ENCODE data around the gene RTF2.

RTF2 gene

GRCh38 chr20:56438284-56438683 lies 30.1 kb upstream of the RTF2 start:
- no peak for DNase-seq (ENCODE audit: low read depth in 1 of 2, low spot score in 1 of 2)

- no peak for DNase-seq (ENCODE audit: low read depth in 1 of 2, low spot score in 1 of 2)
These were observed 28.6 kb upstream of the RTF2 start for GRCh38 chr20:56439771-56440291.

GRCh38 chr20:56440346-56441007 lies 27.9 kb upstream of the RTF2 start:
- peak in 1 of 2 donors; percentile 23 for DNase-seq (ENCODE audit: low read depth in 1 of 2, low spot score in 1 of 2)

GRCh38 chr20:56442389-56443365 lies 25.8 kb upstream of the RTF2 start:
- no peak for DNase-seq (ENCODE audit: low read depth in 1 of 2, low spot score in 1 of 2)

- DNase-seq (ENCODE audit: low read depth in 1 of 2, low spot score in 1 of 2) = no peak
These were observed 24.5 kb upstream of the RTF2 start for GRCh38 chr20:56443654-56444540.

- DNase-seq (ENCODE audit: low read depth in 1 of 2, low spot score in 1 of 2) = no peak
These were observed 23.3 kb upstream of the RTF2 start for GRCh38 chr20:56445130-56445529.

GRCh38 chr20:56445540-56445939 lies 22.9 kb upstream of the RTF2 start:
- no peak for DNase-seq (ENCODE audit: low read depth in 1 of 2, low spot score in 1 of 2)

- DNase-seq (ENCODE audit: low read depth in 1 of 2, low spot score in 1 of 2) = no peak
These were observed 21.2 kb upstream of the RTF2 start for GRCh38 chr20:56447227-56447626.

GRCh38 chr20:56449459-56449858 lies 19.0 kb upstream of the RTF2 start:
- no peak for DNase-seq (ENCODE audit: low read depth in 1 of 2, low spot score in 1 of 2)

- no peak for DNase-seq (ENCODE audit: low read depth in 1 of 2, low spot score in 1 of 2)
These were observed 17.2 kb upstream of the RTF2 start for GRCh38 chr20:56451056-56451765.

- no peak for DNase-seq (ENCODE audit: low read depth in 1 of 2, low spot score in 1 of 2)
These were observed 15.1 kb upstream of the RTF2 start for GRCh38 chr20:56453352-56453751.

- no peak for DNase-seq (ENCODE audit: low read depth in 1 of 2, low spot score in 1 of 2)
These were observed 13.7 kb upstream of the RTF2 start for GRCh38 chr20:56454754-56455153.

- DNase-seq (ENCODE audit: low read depth in 1 of 2, low spot score in 1 of 2) = no peak
These were observed 10.1 kb upstream of the RTF2 start for GRCh38 chr20:56458206-56458821.

GRCh38 chr20:56460459-56460858 lies 8.0 kb upstream of the RTF2 start:
- no peak for DNase-seq (ENCODE audit: low read depth in 1 of 2, low spot score in 1 of 2)

- no peak for DNase-seq (ENCODE audit: low read depth in 1 of 2, low spot score in 1 of 2)
These were observed 6.9 kb upstream of the RTF2 start for GRCh38 chr20:56461576-56461975.

- DNase-seq (ENCODE audit: low read depth in 1 of 2, low spot score in 1 of 2) = no peak
These were observed 5.0 kb upstream of the RTF2 start for GRCh38 chr20:56463428-56463827.

- DNase-seq (ENCODE audit: low read depth in 1 of 2, low spot score in 1 of 2) = no peak
These were observed 2.4 kb upstream of the RTF2 start for GRCh38 chr20:56465997-56466396.

GRCh38 chr20:56467968-56468315 lies 485 bp upstream of the RTF2 start:
- DNase-seq (ENCODE audit: low read depth in 1 of 2, low spot score in 1 of 2) = no peak

- no peak for DNase-seq (ENCODE audit: low read depth in 1 of 2, low spot score in 1 of 2)
These were observed 636 bp downstream of the RTF2 start for GRCh38 chr20:56469077-56469449.

- DNase-seq (ENCODE audit: low read depth in 1 of 2, low spot score in 1 of 2) = no peak
These were observed 15.5 kb downstream of the RTF2 start for GRCh38 chr20:56483970-56484369.

All from stimulated activated CD4-positive, alpha-beta T cell treated with anti-CD3 and anti-CD28 coated beads, Interleukin-15, amount 100 ng/mL, for 1 hour (primary cell).